NCI-H2029 (cell line): ENCODE results near the gene CA4.
"Not testable (repeated sequence)": the region's sequence is repeated elsewhere in the genome, so short reads cannot be mapped to it uniquely, and the experiment has no call there.

Source experiments
- DNase-seq: peaks from one replicate; lab custom pipeline; 2025; lab: John Stamatoyannopoulos, UW

CA4 gene

DNA sequence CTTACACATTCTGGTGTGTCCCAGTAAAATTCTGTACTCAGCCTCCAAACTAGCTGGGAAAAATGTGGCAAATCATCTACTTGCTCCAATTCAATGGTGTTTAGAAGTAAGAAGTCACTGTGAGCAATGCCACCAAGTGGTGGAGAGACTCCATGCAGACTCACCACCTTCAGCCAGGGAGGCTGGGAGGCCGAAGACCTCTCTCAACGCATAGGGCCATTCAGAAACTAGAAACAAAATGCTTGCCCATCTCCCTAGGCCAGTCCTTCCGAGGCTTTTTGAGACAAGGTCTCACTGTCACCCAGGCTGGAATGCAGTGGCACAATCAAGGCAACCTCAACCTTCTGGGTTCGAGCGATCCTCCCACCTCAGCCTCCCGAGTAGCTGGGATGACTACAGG is 25.0 kb downstream of the CA4 start:
- DNase-seq = not testable (repeated sequence)

DNA sequence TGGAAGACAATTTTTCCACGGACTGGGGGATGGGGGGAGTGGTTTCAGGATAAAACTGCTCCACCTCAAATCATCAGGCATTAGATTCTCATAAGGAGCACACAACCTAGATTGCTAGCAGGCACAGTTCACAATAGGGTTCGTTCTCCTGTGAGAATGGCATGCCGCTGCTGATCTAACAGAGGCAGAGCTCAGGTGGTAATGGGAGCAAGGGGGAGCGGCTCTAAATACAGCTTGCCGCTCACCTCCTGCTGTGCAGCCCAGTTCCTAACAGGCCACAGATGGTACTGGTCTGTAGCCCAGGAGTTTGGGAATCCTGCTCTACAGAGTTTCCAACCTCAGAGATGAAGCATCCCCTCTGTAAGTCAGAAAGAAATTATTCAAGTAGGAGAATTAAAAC is 27.0 kb downstream of the CA4 start:
- DNase-seq = peak; percentile 25

DNA sequence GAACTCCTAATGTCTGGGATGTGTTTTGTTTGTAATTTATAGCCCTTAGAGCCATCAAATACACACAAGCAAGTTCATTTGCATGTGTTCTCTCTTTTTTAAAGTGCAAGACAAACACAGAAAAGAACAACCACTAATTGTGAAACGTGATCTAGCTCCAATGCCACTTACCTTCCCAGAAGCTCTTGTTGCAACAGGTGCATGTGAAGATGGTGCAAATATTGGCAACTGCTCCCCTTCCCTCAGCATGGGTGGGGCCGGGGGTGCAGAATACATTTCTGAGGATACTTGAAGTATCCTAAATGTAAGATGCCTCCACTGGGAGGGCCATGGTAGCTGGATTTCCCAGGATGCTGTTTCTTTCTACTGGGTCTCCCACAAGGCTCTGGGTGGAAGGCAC is 28.4 kb downstream of the CA4 start:
- DNase-seq = peak; percentile 80

DNA sequence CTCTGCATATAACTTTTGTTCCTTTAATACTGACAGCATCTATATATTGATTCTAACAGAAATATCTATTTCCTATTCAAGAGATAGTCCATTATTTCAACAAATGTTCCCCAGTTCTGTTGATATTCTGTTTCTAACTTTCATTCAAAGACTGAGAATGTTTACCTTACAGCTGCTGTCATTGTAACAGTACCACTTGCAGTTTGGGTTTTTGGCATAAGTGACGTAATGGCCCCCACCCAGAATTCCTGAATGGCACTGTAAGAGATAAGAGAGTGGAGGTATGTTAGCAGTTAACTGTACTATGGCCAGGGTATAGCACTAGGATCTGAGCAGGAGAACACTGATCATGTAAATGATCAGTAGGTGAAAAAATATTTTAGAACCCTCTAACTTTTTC is 30.6 kb downstream of the CA4 start:
- not testable (repeated sequence) for DNase-seq

DNA sequence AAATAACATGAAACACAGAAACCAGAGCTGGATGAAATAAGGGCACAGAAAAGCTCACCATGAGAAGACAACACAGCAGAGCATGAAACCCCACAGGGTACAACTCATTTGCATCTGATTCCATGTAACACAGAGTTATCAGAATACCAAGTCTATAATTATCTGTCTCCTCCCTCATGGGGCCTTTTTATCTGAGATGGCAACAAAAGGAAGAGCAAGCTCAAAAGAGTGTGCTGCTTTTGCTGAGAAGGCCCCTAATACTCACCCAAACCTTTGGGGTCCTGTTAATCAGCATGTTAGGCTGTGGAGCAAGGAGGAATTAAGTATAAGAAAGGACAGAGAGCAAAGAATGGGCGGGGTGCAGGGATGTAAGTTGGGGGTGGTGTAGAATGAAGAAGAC is 36.6 kb downstream of the CA4 start:
- DNase-seq = not testable (repeated sequence)

DNA sequence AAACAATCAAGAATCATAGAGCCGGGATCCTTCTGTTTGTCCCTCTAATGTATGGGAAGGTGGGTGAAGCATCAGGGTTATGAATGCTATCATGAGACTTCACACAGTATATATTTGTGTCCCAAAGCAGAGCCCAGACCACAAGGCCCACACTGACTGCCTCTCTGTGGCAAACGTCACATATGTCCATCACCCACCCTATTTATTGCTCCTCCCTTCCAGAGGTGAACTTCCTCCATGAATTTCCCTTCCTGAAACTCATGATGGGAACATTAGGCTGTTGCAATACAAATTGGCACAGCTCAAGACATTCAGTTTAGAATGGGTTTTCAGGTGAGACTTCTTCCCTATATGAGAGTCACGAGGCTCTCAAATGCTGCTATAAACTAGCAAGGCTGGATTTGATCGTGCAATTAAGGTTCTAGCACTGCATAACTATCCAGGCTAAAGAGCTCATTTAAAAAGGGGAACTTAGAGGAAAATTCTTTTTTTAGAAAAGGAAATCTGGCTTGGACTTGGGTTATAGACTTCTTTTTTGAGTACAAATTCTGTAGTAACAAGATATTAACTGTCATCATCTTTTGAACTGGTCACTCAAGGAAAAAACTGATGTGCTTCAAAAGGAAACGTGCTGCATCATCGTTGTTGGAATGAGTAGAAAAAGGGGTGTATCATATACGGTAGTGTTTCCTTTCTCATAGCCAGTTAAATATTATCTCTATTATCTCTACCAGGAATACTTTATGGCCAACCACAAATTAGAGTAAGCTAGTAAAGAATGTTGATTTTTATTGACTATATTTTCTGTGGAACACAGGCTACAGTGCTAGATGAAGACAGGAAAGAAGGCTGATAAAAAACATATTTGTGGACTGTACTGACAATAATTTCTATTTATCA is 37.3 kb downstream of the CA4 start:
- DNase-seq = not testable (repeated sequence)

DNA sequence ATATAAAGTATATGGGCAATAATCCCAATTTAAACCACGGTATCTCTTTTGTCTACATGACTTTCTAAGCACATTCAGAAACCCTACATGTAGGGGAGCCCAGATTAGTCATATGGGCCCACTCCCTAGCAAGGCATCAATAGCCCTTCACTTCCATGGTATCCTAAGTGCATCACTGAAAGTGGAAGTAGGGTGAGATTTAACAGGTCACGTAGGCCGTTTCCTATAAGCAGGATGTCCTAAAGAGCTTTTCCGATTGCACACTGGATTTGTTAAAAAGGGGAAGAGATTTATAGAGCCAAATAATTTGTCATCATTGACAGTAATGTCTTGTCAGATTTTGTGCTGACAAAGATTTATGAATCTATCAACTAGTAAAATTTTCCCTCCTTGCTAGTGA is 39.0 kb downstream of the CA4 start:
- DNase-seq = no peak

DNA sequence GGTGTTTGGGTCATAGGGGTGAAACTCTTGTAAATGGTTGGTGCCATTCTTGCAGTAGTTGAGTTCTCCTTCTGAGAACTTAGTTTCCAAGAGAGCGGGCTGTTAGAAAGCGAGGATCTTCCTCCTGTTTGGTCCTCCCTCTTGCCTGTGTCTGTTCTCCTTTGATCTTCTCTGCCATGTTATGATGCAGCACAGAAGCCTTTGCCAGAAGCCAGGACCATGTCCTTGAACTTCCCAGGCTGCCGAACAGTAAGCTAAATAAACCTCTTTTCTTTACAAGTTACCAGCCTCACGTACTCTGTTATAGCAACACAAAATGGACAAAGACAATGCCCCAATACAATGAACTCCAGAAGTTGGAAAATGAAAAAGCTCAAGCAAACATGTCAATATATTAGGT is 40.3 kb downstream of the CA4 start:
- DNase-seq = not testable (repeated sequence)

DNA sequence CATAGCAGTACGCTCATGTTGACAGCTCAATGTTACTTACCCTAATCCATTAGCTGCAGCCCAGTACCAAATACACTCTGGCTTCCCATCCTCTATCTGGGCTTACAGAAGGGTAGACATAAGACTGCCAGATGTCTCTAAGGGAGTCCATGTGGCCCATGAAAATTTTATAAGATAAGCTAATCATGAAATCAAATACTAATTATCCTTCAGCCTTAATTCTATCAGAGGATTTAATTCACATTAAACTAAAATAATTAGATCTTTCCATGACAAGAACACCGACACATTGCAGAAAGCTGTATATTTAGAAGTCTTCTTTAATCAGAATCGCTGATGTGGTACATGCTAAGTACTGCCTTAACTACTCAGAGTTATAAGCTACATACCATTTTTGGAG is 43.3 kb downstream of the CA4 start:
- not testable (repeated sequence) for DNase-seq

DNA sequence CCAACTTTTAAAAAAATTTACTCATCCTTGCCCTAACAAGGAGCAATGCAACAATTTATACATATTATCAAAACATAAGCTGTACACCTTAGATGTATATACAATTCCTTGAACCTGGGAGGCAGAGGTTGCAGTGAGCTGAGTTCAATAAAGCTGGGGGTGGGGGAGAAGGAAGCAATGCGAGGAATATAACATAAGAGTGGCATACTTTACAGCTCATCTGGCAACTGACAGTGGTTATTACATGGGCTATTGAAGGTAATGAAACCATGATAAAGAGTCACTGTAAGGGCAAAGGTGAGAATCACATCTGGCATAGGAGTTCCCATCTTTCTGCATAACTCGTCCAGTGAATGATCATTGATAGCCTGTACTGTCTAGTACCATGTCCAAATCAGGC is 43.7 kb downstream of the CA4 start:
- DNase-seq = no peak

DNA sequence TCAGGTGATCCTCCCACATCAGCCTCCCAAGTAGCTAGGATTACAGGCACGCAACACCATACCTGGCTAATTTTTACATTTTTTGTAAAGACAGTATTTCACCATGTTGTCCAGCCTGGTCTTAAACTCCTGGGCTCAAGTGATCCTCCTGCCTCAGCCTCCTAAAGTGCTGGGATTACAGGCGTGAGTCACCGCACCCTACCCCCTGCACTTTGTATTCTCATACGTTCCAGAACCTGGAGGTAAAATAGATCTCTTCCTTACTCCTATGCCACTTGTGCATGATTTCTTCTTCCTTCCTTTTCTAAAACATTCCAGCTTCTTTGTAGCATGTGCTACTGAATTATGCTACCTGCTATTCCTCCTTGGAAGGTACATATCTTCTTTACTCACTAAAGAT is 44.4 kb downstream of the CA4 start:
- DNase-seq = not testable (repeated sequence)

DNA sequence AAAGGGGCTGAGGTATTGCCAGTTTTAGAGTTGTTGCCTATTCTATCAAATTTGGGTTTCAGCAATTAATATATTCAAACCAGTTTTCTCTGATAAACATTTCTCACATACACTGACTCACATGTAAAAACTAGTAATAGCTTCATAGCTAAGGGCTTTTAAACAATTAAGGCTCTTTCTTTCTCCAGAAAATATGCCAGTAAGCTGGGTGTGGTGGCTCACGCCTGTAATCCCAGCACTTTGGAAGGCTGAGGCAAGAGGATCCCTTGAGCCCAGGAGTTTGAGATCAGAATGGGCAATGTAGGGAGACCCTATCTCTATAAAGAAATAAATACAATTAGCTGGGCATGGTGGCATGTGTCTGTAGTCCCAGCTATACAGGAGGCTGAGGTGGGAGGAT is 48.9 kb downstream of the CA4 start:
- DNase-seq = not testable (repeated sequence)

DNA sequence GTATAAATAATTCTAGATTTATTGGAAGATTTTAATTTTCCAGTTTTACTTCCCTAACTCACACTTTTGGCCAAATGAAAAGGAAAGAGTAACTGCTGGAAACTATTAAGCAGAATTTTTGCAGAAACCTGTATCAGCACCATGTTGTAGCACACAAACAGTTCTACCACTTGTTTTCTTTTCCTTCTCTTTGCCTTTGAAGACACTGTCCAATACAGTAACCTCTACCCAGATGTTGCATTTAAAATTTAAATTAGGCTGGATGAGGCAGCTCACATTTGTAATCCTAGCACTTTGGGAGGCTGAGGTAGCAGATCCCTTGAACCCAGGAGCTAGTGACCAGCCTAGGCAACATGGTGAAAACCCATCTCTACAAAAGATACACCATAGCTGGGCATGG is 56.0 kb downstream of the CA4 start:
- DNase-seq = not testable (repeated sequence)

DNA sequence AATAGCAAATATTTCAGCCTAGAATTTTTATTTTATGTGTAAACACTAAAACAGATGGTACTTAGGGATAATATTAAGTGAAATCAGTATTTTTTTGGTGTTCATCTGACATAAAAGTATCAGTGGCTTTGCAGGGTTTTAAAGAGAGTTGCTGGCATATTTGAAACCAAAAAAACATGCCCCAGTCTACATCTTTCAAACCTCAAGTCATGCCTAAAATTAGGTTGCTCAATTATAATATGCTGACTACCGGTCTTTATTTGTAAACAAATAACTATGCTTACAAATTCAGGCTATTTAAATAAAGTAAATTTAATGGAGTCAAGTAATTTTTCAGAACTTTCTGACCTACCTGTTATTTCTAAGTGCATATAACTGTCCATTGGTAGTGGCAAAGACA is 58.5 kb downstream of the CA4 start:
- not testable (repeated sequence) for DNase-seq
